ENCODE results near the gene TMEM50B.
"Not testable (repeated sequence)": the region's sequence is repeated elsewhere in the genome, so short reads cannot be mapped to it uniquely, and the experiment has no call there.

TMEM50B gene

GRCh38 chr21:33477066-33477465 is 2.7 kb downstream of the TMEM50B start:
- no peak for DNase-seq

- DNase-seq = no peak
Observed at GRCh38 chr21:33473344-33473743, 6.4 kb downstream of the TMEM50B start.

- no peak for DNase-seq
Observed at GRCh38 chr21:33470701-33471100, 9.1 kb downstream of the TMEM50B start.

DNA sequence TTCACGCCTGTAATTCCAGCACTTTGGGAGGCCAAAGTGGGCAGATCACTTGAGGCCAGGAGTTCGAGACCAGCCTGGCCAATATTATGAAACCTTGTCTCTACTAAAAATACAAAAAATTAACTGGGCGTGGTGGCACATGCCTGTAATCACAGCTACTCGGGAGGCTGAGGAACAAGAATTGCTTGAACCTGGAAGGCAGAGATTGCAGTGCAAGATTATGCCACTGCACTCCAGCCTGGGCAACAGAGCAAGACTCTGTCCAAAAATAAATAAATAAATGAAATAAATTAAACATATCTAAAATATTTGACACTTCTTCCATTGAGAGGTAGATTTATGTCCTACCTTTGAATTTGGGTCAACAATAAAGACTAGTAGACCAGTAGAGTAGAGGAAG is 10.6 kb downstream of the TMEM50B start:
- not testable (repeated sequence) for DNase-seq

DNA sequence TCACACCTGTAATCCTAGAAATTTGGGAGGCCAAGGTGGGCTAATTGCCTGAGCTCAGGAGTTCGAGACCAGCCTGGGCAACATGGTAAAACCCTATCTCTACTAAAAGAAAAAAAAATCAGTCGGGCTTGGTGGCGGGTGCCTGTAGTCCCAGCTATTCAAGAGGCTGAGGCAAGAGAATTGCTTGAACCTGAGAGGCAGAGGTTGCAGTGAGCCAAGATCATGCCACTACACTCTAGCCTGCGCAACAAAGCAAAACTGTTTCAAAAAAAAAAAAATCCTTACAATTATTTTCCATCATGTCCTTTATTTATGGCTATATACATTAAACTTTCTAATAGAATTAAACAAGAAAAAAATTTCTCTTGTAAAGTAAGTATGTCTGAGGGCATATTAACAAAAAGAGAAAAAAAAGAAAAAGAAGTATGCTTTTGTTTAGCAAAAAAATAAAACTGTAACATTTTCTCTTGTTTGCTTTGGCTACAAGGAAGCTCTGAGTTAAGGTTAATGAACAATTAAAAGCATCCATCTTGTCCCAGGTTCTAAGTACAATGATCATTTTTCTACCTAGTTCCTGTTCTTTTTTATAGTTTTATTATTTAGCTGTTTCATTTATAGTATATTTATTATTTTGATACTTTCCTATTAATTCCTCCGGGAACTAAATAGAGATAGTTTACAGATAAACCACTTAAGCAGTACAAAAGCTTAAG is 18.1 kb downstream of the TMEM50B start:
- DNase-seq = no peak

- peak; percentile 25 for DNase-seq
Observed at GRCh38 chr21:33458861-33459260, 20.9 kb downstream of the TMEM50B start.

DNA sequence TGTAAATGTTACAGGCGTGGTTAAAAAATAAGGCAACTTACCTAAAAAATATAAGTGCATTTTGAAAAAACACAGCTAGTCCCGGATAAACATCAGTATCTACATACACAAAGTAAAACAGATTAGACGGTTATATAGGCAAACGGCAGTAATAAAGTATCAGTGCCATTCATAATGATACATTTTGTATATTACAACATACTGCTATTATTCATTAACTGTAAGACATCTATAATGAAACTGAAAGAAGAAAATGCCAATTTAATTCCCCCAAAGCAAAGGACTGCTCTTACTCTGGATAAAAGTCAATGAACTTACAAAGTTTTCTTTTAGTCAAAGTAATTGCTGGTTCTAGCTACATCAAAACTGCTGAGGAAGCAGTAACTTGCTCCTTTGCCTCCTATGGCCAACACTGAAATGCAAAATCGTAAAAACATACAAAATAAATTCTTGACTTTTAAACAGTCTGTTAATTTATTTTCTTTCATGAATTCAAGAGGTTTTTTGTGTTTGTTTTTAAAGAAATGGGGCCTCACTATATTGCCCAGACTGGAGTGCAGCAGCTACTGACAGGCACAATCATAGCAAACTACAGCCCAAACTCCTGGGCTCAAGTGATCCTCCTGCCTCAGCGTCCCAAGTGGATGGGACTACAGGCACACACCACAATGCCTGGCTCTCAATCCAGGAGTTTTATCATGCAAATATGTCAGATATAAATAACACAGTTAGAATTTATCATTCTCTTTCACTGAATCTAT is 23.9 kb downstream of the TMEM50B start:
- no peak for DNase-seq

- no peak for DNase-seq
Observed at GRCh38 chr21:33452362-33452761, 27.4 kb downstream of the TMEM50B start.

DNA sequence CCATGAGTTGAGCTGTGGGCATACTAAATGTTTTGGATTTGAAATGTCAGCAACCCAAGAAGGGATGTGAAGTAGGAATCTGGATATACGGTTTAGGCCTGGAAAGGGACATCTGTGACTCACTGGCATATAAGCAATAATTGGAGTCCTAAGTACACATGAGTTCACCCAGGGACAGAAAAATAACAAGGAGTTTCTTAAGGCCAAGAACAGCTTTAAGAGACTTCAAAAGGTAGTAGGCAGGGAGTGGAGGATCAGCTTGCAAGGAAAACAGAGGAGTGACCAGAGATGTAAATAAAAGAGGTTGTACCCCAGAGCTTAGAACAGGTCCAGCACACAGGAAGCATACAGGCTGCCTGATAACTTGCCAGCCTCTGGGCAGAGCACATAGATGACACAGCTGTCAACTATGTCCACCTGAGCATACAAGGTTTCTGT is 28.1 kb downstream of the TMEM50B start:
- DNase-seq = no peak

- no peak for DNase-seq
Observed at GRCh38 chr21:33449616-33450015, 30.2 kb downstream of the TMEM50B start.

- DNase-seq = not testable (repeated sequence)
Observed at GRCh38 chr21:33446620-33447019, 33.2 kb downstream of the TMEM50B start.

GRCh38 chr21:33444499-33444898 is 35.3 kb downstream of the TMEM50B start:
- no peak for DNase-seq

DNA sequence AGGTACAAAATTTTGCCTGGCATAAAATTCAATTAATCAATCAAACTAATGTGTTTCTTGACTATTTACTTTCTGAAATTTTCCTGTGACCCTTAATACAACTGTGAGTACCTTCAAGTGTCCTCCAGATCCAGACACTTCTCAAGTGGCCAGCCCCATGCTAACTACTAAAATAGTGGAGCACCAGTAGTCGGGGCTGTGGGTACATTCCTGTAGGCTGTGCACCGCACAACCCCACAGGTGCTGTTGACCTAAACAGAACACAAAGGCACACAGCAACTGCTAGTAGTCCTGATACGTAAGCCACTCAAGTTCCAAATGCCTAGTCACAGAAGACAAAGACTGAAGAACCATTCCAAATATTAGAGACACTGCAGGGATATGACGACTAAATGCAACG is 36.6 kb downstream of the TMEM50B start:
- DNase-seq = no peak

DNA sequence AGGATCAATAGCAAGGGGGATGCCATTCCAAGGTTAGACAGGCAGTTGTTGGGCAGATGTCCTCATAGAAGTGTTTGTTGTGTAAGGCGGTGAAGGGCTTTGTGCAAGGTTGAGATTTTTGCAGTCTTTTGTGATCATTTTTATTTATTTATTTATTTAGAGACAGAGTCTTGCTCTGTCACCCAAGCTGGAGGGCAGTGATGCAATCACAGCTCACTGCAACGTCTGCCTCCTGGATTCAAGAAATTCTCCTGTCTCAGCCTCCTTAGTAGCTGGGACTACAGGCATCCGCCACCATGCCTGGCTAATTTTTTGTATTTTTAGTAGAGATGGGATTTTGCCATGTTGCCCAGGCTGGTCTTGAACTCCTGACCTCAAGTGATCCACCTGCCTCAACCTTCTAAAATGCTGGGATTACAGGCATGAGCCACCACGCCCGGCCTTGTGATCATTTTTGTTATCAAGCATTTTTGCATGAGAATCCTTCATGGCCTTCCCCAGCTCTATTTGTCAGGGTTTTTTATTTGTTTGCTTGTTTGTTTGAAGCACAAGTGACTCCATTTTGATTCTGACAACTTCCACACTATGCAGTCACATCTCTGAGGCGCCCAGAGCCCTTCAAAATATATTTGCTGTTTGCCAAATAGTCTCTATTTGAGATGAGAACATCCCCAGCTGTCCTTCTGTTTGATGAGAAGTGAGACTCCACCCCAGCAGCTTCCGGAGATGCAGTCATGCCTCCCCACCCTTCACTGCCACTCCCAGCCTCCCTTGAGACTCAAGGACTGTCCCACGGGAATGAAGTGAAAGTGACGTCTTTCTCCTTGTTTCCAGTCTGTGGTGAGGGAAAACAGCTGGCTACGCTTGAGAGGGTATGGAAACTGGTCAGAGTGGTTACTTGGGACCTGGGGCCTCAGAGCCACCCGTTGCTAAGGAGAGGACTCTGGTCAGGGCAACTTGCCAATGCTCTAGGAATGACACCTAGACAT is 38.0 kb downstream of the TMEM50B start:
- DNase-seq = peak; percentile 66

GRCh38 chr21:33437140-33437539 is 42.6 kb downstream of the TMEM50B start:
- DNase-seq = no peak

- DNase-seq = peak; percentile 87
Observed at GRCh38 chr21:33434770-33435360, 44.9 kb downstream of the TMEM50B start.

GRCh38 chr21:33433425-33434114 is 46.2 kb downstream of the TMEM50B start:
- no peak for DNase-seq

- DNase-seq = no peak
Observed at GRCh38 chr21:33433001-33433400, 46.8 kb downstream of the TMEM50B start.

- no peak for DNase-seq
Observed at GRCh38 chr21:33432496-33432895, 47.3 kb downstream of the TMEM50B start.

DNA sequence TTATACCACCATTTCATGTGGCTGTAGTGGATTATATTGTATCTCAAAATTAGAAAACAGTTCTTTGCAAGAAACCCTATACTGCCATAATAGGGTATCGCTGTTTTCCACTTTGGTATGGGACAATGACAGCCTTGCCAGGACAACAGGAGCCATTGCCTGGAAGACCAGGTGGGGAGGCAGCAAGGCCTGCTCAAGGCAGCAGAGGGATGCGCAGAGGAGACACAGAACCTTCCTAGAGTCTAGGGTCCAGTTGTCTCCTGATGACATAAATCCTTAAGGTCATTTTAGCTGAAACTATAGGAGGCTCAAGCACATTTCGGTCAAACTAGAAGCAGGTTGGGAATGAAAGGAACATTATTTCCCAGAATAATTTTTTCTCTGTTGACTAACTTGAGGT is 48.9 kb downstream of the TMEM50B start:
- no peak for DNase-seq

- DNase-seq = peak; percentile 66
Observed at GRCh38 chr21:33428669-33429068, 51.1 kb downstream of the TMEM50B start.

GRCh38 chr21:33427051-33427450 is 52.7 kb downstream of the TMEM50B start:
- no peak for DNase-seq
